Left cardiac atrium (tissue), 4 donors: ENCODE measurements around the gene BPIFB6. TPM values are rescaled to one million over a fixed set of nuclear protein-coding genes. Genes with fewer than 3 reads are reported as not detected.

ENCODE experiments used
- ATAC-seq, 2 donors: fragments of 200-7000 bp; cut with Tn5 transposase; one replicate each; pipeline ENCODE4 v1.9.1; 2020; ENCODE audit warnings: mild to moderate bottlenecking in 2 of 2, moderate library complexity in 2 of 2
- DNase-seq: peaks from one replicate; pipeline ENCODE4 v3.0.0-alpha.2; 2020
- intact Hi-C, 2 donors: fragments of 100-400 bp; cut with DNase I; formaldehyde crosslinking; loops; one replicate each; pipeline versions ENCODE4 v1.14.1 to v1.15.1; 2022 to 2023
- total RNA-seq, 2 donors: library from RNA; stranded (reverse); fragmentation: NEBNext Ultra II Directional; extraction: Animal tissue kit (Norgen Biotek cat#: 25700); gene quantifications; one replicate each; pipeline ENCODE4 v1.2.1, GENCODE V29; 2021
- donor health status: DM: no; HTN: yes; CAD: no.
- donor health status: DM: no; HTN: yes; CAD: no; lungs with severe emphysema.
- donor health status: DM: yes; HTN: yes; CAD: no.
- donor health status: Dilated cardiomyopathy.

BPIFB6 gene
- total RNA-seq, 2 donors from 2014 or later: not detected

DNA sequence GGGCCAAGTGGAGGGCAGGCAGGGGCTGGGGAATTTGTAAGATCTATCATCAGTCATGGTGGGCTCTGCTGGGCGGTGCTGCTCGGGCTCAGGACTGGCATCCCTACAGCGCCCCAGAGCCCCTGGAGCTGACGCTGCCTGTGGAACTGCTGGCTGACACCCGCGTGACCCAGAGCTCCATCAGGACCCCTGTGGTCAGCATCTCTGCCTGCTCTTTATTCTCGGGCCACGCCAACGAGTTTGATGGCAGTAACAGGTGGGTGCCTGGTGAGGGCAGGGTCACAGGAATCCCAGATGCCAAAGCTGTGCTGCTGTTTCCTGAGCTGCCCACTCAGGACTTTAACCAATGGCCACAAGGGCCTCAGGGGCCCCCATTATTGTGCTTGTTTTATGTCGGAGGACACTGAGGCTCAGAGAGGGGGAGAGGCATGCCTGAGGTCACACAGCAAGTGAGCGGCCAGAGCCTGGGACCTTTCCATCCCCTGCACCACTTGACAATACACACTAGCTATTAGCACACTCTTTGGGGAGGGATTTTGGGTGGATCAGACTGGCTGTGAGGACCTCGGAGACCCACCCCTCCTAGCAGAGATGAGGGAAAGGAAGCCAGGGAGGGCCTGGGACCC, 17.6 kb upstream of the BPIFB6 start:
- intact Hi-C loops: no loop called here
- DNase-seq (no peak), ATAC-seq (no peak)

DNA sequence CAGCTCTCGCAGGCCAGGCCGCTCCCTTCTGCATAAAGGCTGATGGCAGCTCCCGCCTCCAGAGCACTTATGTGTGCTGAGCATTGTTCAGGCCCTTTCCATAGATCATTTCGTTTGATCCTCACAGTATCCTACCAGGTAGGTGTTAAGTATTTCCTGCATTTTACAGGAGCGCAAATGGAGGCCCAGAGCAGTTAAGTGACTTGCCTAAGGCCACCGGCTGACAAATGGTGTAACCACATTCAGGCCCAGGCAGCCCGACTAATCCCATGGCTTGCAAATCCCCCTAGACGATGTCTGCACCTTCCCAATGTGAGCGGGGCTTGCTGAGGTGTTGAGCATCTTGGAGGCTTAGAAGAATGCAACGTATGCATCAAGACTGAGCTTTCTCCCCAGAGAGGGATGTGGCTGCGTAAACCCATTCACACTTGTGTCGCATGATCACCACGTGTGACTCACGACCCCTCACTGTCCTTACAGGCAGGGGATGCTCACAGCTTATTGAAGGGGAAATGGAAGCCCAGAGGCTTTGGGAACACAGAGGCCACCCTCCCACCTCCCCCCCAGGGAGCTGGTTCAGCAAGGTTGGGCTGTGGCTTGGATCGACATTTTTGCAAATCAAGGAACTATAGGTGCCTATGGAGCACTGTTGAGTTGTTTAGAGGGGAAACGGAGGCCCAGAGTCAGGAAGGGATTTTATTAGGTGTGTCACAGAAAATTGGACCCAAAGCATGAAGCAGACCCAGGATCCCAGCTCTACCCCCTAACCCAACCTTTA, 16.9 kb upstream of the BPIFB6 start:
- intact Hi-C loops: no loop called here
- ATAC-seq (peak in 1 of 2 donors; percentile 12), DNase-seq (no peak)

DNA sequence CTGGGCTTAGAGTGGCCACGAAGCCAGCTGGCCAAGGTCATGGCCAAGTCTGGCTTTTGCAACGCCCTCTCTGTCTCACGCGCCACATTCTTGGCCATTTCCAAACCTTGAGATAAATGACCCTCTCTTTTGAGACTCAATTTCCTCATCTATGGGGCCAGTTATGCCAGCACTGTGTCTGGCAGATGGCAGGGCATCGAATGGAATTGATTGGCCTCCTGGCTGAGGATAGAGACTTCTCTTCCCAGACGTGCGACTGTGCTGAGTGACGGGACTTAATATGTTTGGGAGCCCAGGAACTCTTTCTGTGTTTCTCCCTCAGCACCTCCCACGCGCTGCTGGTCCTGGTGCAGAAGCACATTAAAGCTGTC, 16.3 kb upstream of the BPIFB6 start:
- no peak for DNase-seq
- intact Hi-C loops: no loop called here
- peak in 1 of 2 donors; percentile 84 for ATAC-seq

GRCh38 chr20:33015700-33016580, 15.5 kb upstream of the BPIFB6 start:
- ATAC-seq: no peak

GRCh38 chr20:33016581-33017109, 14.8 kb upstream of the BPIFB6 start:
- ATAC-seq (no peak), DNase-seq (no peak)
- intact Hi-C loops: no loop called here

More at GRCh38 chr20:33015700-33016580, 15.5 kb upstream of the BPIFB6 start:
- intact Hi-C loops: no loop called here
- DNase-seq: no peak

DNA sequence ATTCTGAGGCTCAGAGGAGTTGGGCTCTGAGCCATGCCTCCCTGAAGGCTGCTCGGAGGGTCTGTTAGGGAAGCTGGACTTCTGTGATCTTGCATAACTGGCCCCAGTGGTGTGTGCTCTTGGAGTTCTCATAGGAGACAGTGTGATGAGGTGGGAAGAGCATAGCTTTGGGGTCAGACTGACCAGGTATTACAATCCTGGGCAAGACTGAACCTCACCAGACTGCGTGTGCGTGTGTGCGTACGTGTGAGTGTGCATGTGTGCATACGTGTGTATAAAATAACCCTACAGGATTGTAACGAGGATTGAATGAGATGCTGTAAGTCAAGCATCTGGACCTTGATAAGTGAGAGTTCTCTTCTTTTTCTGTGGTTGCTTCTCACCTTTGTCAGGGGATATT, 13.9 kb upstream of the BPIFB6 start:
- DNase-seq: no peak
- intact Hi-C loops: no loop called here
- ATAC-seq: no peak

GRCh38 chr20:33018169-33018931, 13.1 kb upstream of the BPIFB6 start:
- ATAC-seq (no peak), DNase-seq (no peak)
- intact Hi-C loops: no loop called here

DNA sequence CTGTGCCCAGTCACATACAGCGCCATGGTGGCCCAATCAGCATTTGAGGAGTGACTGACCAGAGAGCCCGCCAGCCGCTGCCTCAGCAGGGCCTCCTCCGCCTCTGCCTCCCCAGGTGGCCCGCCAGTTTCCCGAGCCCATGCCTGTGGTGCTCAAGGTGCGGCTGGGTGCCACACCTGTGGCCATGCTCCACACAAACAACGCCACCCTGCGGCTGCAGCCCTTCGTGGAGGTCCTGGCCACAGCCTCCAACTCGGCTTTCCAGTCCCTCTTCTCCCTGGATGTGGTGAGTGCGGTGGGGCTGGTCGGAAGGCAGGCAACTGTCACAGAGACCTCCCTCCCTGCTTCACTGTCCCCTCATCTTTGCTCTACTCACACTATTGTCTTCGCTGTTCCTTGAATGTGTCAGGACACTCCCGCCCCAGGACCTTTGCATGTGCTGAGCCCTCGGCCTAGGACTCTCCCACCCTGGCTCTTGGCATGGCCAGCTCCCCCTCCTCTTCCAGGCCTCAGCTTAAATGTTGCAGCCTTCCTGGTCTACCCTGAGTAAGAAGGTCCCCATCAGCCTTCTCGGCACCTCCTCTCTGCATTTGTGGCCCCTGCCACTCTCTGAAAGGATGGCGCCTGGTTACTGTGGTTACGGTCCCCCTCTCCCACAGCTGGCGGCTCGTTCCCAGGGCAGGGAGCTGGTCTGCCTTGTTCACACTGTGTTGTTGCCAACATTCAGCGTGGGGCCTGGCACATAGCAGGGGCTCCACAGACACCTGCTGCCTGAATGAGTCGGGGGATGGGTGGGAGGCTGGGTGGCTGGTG, 11.8 kb upstream of the BPIFB6 start:
- intact Hi-C loops: no loop called here
- ATAC-seq: no peak
- DNase-seq: no peak

GRCh38 chr20:33020278-33021161, 10.9 kb upstream of the BPIFB6 start:
- no peak for DNase-seq

DNA sequence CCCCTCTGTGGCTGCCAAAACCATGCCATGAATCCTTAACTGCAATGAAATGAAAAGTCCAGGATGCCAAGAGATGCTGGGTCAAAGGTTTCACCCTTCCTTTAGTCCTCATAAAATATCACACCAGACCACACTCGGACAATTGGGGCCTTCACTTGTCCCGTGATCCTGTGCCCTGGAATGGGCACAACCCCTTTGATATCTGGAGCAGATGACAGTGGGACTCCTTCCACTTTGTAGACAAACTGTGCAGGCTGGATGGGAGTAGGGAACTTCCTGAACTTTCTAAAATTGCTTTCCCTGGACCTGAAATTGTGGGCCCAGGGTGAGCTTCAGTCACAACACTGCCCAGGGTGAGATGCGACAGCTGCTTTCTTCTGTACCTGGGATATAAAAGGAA, 9.6 kb upstream of the BPIFB6 start:
- intact Hi-C loops: no loop called here
- DNase-seq (no peak), ATAC-seq (no peak)

More at GRCh38 chr20:33020278-33021161, 10.9 kb upstream of the BPIFB6 start:
- ATAC-seq: no peak
- intact Hi-C loops: no loop called here

DNA sequence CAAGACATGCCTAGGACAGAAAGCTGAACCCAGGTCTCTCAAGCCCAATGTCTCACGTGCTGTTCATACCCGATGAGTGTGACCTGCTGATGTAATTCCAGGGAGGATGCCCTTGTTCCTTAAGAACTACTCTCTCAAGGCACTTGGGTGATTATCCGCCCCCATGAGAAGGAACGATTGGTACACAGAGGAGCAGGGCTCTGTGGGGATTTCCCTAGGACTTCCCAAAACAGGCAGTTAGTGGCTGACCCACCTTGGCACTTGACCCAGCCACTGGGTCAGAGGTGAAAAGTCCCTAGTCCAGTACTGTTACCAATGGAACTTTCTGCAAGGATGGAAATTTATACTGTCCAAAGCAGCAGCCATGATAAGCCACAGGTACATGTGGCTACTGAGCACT, 9.2 kb upstream of the BPIFB6 start:
- intact Hi-C loops: no loop called here
- no peak for ATAC-seq
- no peak for DNase-seq

GRCh38 chr20:33022694-33023438, 8.6 kb upstream of the BPIFB6 start:
- intact Hi-C loops: no loop called here

GRCh38 chr20:33023439-33024242, 7.8 kb upstream of the BPIFB6 start:
- no peak for ATAC-seq
- intact Hi-C loops: no loop called here
- no peak for DNase-seq

More at GRCh38 chr20:33022694-33023438, 8.6 kb upstream of the BPIFB6 start:
- DNase-seq (no peak), ATAC-seq (no peak)

DNA sequence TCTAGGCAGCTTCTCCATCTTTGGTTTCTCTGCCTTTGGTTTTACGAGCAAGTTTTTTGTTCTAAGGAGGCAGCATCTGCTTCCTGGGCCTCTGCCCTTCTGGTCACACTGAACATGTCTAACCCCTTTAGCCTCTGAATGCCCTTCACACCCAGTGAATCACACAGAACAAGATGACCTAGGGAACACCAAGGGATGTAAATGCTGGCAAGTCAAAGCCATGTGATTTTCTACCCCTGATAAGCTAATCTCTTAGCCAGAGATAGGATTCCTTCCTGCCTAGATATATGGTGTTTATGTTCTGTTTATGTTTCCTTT, 7.2 kb upstream of the BPIFB6 start:
- ATAC-seq (no peak), DNase-seq (no peak)
- intact Hi-C loops: no loop called here

DNA sequence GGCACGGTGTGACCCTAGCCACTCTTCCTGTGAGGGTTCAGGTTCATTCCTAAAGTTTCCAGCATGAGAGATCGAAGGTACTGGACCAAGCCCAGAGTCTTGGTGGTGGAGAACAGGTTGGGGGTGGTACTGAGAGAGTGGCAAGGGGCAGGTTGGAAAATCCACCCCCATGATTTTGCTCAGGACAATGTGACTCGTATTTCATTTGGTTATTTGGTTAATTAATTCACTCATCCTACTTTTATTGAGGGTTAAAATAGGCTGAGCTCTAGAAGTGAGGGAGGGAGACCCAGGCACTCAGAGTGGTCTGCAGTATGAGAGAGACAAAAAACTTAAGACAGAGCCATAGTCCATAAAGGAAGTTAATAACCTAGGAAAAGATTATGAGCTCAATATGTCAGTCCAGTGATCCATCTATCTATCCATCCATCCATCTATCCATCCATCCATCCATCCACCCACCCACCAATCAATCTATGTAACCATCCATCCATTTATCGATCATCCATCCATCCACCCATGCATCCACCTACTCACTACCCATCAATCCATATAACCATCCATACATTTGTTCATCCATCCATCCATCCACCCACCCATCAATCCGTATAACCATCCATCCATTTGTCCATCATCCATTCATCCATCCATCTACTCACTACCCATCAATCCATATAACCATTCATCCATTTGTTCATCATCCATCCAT, 6.7 kb upstream of the BPIFB6 start:
- ATAC-seq: no peak
- intact Hi-C loops: no loop called here
- DNase-seq: no peak
